ENCODE results near the gene SLC66A3.

GRCh38 chr2:11133936-11134320, 21.3 kb upstream of the SLC66A3 start:
- TF ChIP-seq CTCF (IDR thresholded peaks at IDR 0.05) (no peak), POLR2A (IDR thresholded peaks at IDR 0.05) (no peak)

Data from testis (tissue), 2 donors.